ENCODE measurements around the gene AOAH. TPM values are rescaled to one million over a fixed set of nuclear protein-coding genes. Genes with fewer than 3 reads are reported as not detected.

The AOAH gene
- total RNA-seq, 1 donor from 2014 or later, result 2.4 TPM

DNA sequence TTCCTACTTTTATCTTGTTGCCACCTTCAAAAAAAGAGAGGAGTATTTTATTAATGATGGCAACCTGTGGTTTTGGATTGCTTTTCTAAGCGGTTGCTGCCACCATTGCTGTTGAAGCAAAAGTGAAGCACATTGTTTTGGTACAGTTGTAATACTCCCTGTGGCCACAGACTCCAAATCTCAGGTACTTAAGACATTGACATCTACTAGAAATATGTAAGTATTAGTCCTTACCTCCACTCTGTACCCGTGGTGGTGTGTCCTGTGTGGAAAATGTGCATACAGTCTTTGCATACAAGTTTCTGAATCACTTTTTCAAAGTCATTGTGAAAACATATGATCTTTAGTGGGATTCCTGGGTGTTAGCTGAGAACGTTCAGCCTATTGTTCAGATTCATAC is 248.9 kb downstream of the AOAH start:
- H3K27me3 Mint-ChIP-seq, result peaks cover 3% of the 10 kb centered on the region
- DNase-seq, result no peak
- CTCF ChIA-PET, result interaction anchor here (0.7 kb wide), 1 partner anchor 196 kb away, joined by 3 read pairs; no protein-coding TSS in a partner anchor
- intact Hi-C loops (cut with micrococcal nuclease), result loop anchor here (10.0 kb wide), 1 partner anchor 1359 kb away; no protein-coding TSS in a partner anchor
- H3K4me1 Mint-ChIP-seq, result no peaks in the 10 kb centered on the region
- ATAC-seq (ENCODE audit: low read depth), result no peak
- no peaks in the 10 kb centered on the region for H3K36me3 Mint-ChIP-seq (ENCODE audit: low read depth)
- no peak for TF ChIP-seq CTCF (IDR thresholded peaks at IDR 0.05)
- POLR2A ChIA-PET, result no interaction called here
- no peak overlapping the region for H3K4me3 Mint-ChIP-seq
- no peak overlapping the region for H3K27ac Mint-ChIP-seq
- H3K9me3 Mint-ChIP-seq, result peaks cover 14% of the 10 kb centered on the region

DNA sequence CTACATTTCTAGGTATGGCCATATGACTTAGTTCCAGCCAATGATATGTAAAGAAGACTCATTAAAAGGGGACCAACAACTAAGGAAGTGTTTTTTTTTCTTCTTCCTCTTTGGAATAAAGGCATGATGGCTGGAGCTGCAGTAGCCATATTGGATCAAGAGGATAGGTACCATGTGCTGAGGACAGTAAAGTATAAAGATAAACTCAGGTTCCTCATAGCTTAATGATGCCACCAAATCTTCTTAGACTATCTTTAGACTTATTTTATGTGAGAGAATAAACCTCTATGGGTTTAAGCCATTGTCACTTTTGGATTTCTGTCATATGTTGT is 249.3 kb downstream of the AOAH start:
- Mint-ChIP-seq H3K4me3 (no peak overlapping the region), H3K27me3 (peaks cover 3% of the 10 kb centered on the region), H3K27ac (no peak overlapping the region), H3K36me3 (ENCODE audit: low read depth) (no peaks in the 10 kb centered on the region), H3K9me3 (peaks cover 12% of the 10 kb centered on the region), H3K4me1 (no peaks in the 10 kb centered on the region)
- DNase-seq (no peak), ATAC-seq (ENCODE audit: low read depth) (no peak)
- intact Hi-C loops (cut with micrococcal nuclease), result loop anchor here (10.0 kb wide), 1 partner anchor 1360 kb away; no protein-coding TSS in a partner anchor
- ChIA-PET POLR2A (no interaction called here), CTCF (interaction anchor here (0.7 to 1.0 kb wide), 2 partner anchors 13 to 196 kb away, joined by 3 read pairs; no protein-coding TSS in a partner anchor)
- no peak for TF ChIP-seq CTCF (IDR thresholded peaks at IDR 0.05)

DNA sequence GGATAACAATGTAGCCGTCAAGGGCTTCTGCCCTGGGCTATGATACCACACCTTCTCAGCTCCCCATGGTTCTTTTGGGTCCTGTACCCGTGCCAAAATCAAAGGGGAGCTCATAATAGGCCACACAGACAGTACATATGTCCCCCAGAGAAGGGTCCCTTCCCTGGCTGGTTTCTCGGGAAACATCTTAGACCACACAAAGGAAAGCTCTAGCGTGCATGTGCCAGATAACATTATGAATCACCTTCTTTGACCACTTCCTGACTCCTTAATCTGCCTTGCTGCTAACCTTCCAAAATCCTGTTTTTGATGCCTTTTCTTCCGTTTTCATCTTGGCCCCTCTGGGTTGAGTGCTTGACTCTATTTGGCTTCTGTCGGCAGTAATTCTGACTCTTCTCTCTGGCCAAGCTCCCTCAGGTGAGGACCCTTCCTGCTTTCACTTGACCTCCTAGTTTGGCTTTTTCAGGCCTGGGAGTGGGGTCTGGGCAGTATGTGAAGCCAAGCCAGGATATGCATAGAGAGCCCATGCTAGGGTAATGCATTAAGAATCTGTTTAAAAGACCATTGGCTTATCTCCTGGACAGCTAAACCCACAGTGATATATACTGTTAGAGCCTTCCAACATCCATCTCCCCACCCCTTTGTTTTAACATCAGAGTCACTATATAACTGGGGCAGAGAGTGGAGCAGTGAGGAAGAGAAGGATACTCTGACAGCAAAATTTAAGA is 249.8 kb downstream of the AOAH start:
- no peak for TF ChIP-seq CTCF (IDR thresholded peaks at IDR 0.05)
- H3K4me1 Mint-ChIP-seq, result no peaks in the 10 kb centered on the region
- no peak overlapping the region for H3K4me3 Mint-ChIP-seq
- peaks cover 7% of the 10 kb centered on the region for H3K9me3 Mint-ChIP-seq
- ATAC-seq (ENCODE audit: low read depth), result no peak
- CTCF ChIA-PET, result interaction anchor here (1.0 to 2.7 kb wide), 2 partner anchors 14 to 708 kb away, joined by 3 to 17 read pairs; no protein-coding TSS in a partner anchor
- H3K36me3 Mint-ChIP-seq (ENCODE audit: low read depth), result no peaks in the 10 kb centered on the region
- intact Hi-C loops (cut with micrococcal nuclease), result loop anchor here (10.0 kb wide), 1 partner anchor 1360 kb away; no protein-coding TSS in a partner anchor
- no peak for DNase-seq
- H3K27ac Mint-ChIP-seq, result no peak overlapping the region
- peaks cover 3% of the 10 kb centered on the region for H3K27me3 Mint-ChIP-seq
- POLR2A ChIA-PET, result no interaction called here

DNA sequence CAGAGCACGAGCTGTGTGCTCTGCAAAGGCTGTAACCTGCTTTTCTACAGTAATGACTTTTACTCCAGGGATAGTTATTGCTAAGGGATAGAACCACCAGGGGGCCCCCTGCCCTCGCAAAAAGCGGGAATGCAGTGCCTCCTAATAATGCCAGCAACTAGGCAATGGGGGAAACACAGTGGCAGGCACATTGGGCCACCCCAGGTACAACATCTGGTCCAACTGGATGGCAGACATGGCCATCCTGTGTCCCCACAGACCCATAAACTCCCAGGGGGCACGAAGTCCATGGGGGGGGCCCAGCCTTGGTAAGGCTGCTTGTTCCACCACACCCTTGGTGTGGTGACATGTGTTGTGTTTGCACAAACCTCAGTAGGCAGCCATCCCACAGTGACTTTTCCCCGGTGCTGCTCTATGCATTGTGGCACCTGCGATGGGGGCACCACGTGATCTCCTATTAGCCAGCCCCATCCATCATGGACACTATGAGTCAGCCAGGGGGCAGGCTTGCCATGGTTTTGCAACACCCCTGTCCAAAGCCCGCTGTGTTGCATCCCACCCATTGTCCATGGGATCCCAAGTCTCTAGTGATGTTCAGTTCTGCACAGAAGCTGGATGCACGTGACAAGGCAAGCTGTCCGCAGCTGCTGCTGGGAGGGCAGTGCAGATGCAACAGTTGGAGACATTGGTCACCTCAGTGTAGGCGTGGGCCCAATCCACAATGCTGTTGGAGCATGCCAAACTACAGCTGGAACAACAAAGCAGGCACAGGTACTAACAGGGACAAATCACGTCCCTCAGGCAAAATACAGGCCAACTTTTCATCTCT is 250.6 kb downstream of the AOAH start:
- Mint-ChIP-seq H3K36me3 (ENCODE audit: low read depth) (no peaks in the 10 kb centered on the region), H3K27me3 (peaks cover 3% of the 10 kb centered on the region), H3K27ac (no peak overlapping the region), H3K4me1 (no peaks in the 10 kb centered on the region), H3K4me3 (no peak overlapping the region), H3K9me3 (peaks cover 2% of the 10 kb centered on the region)
- ChIA-PET CTCF (interaction anchor here (1.0 to 2.7 kb wide), 3 partner anchors 14 to 727 kb away, joined by 3 to 17 read pairs (median 4); no protein-coding TSS in a partner anchor), POLR2A (no interaction called here)
- DNase-seq (no peak), ATAC-seq (ENCODE audit: low read depth) (no peak)
- no peak for TF ChIP-seq CTCF (IDR thresholded peaks at IDR 0.05)
- intact Hi-C loops (cut with micrococcal nuclease), result loop anchor here (1.0 to 10.0 kb wide), 2 partner anchors 709 to 1361 kb away; no protein-coding TSS in a partner anchor

Data from activated B cell treated with CpG ODN at 0.5 μM for 24 hours (primary cell).